ENCODE results near the gene CABP7.

The CABP7 gene

DNA sequence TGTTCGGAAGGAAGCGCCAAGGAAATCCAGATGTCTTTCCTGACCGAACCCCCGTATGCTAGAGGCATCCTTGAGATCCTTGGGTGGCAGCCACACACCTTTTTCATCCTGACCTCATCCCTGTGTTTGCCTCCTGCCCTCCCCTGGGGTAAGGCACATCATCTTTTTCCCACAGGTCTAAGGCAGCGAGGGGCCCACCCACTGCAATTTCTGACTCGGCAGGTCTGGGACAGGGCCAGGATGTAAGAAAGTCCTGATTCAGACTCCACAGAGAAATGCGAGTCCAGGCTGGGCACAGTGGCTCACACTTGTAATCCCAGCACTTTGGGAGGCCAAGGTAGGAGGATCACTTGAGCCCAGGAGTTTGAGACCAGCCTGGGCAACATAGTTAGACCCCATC lies 36.5 kb downstream of the CABP7 start:
- Histone ChIP-seq H3K4me1 (ENCODE audit: control insufficient read depth, insufficient read depth, low read depth, low read length) (peaks cover 2% of the 10 kb centered on the region), H4K8ac (ENCODE audit: low read length) (no peak overlapping the region)

DNA sequence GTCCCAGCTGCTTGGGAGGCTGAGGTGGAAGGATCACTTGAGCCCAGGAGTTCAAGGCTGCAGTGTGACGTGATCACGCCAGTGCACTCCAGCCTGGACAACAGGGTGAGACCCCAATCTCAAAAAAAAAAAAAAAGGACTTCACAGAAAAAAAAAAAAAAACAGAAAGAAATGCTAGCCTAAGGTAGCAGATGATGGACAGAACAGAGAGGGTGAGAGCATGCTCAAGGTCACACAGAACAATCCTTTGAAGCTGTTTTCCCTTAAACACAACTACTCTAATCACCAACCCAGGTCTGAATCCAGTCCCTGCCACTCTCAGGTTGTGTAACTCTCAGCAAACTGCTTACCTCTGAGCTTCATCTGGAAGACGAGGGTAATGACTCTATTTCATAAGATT lies 37.3 kb downstream of the CABP7 start:
- Histone ChIP-seq H3K9ac (ENCODE audit: low read length) (no peak overlapping the region), H2AFZ (ENCODE audit: low read depth, low read length) (no peak overlapping the region), H2BK5ac (ENCODE audit: low read depth, low read length, poor library complexity, severe bottlenecking) (no peak overlapping the region), H3K27ac (ENCODE audit: low read length, poor library complexity, severe bottlenecking) (no peak overlapping the region), H2BK120ac (ENCODE audit: low read depth, low read length) (no peak overlapping the region), H3K27me3 (ENCODE audit: control insufficient read depth in 1 of 2, insufficient read depth in 1 of 2, low read length in 2 of 2) (no peaks in the 10 kb centered on the region), H2BK12ac (ENCODE audit: low read length in 2 of 2) (no peak overlapping the region), H3K4me3 (ENCODE audit: insufficient read depth in 1 of 2, low read depth in 1 of 2, low read length in 2 of 2) (no peak overlapping the region), H3K14ac (ENCODE audit: low read length in 2 of 2) (no peak overlapping the region), H3K4ac (ENCODE audit: low read depth in 1 of 2, low read length in 2 of 2) (no peak overlapping the region), H3K36me3 (ENCODE audit: control insufficient read depth in 1 of 2, insufficient read depth in 2 of 2, low read depth in 1 of 2, low read length in 2 of 2) (peaks cover 4 to 18% of the 10 kb centered on the region in 2 experiments), H4K8ac (ENCODE audit: low read length) (no peak overlapping the region), H3K4me2 (ENCODE audit: low read length, poor library complexity, severe bottlenecking) (no peak overlapping the region), H3K9me3 (ENCODE audit: control insufficient read depth, low read length) (no peaks in the 10 kb centered on the region), H3K18ac (ENCODE audit: low read depth in 1 of 2, low read length in 2 of 2) (no peak overlapping the region), H2BK15ac (ENCODE audit: low read depth, poor library complexity, severe bottlenecking) (no peak overlapping the region), H3K4me1 (ENCODE audit: control insufficient read depth, insufficient read depth, low read depth, low read length) (peaks cover 2% of the 10 kb centered on the region), H3K23ac (ENCODE audit: low read length in 2 of 2) (no peak overlapping the region), H4K91ac (ENCODE audit: low read length) (no peak overlapping the region), H2AK5ac (ENCODE audit: low read length, severe bottlenecking) (no peak overlapping the region), H3K79me1 (replicated peaks; ENCODE audit: low read length, poor library complexity, severe bottlenecking) (peaks cover 12% of the 10 kb centered on the region)
- WGBS: 100% methylated on average over 1 of the region's 3 CpGs
- DNase-seq: no peak

More for the DNA sequence above, 36.5 kb downstream of the CABP7 start:
- H3K4me3 ChIP-seq (ENCODE audit: insufficient read depth in 1 of 2, low read depth in 1 of 2, low read length in 2 of 2): no peak overlapping the region
- H2BK5ac ChIP-seq (ENCODE audit: low read depth, low read length, poor library complexity, severe bottlenecking): no peak overlapping the region
- no peak overlapping the region for H3K27ac ChIP-seq (ENCODE audit: low read length, poor library complexity, severe bottlenecking)
- H2AFZ ChIP-seq (ENCODE audit: low read depth, low read length): no peak overlapping the region
- H2BK15ac ChIP-seq (ENCODE audit: low read depth, poor library complexity, severe bottlenecking): no peak overlapping the region
- H3K27me3 ChIP-seq (ENCODE audit: control insufficient read depth in 1 of 2, insufficient read depth in 1 of 2, low read length in 2 of 2): no peaks in the 10 kb centered on the region
- H3K79me1 ChIP-seq (replicated peaks; ENCODE audit: low read length, poor library complexity, severe bottlenecking): peaks cover 12% of the 10 kb centered on the region
- DNase-seq: no peak
- H2BK120ac ChIP-seq (ENCODE audit: low read depth, low read length): no peak overlapping the region
- no peaks in the 10 kb centered on the region for H3K9me3 ChIP-seq (ENCODE audit: control insufficient read depth, low read length)
- H2AK5ac ChIP-seq (ENCODE audit: low read length, severe bottlenecking): no peak overlapping the region
- no peak overlapping the region for H3K9ac ChIP-seq (ENCODE audit: low read length)
- H4K91ac ChIP-seq (ENCODE audit: low read length): no peak overlapping the region
- no peak overlapping the region for H3K4me2 ChIP-seq (ENCODE audit: low read length, poor library complexity, severe bottlenecking)
- H3K14ac ChIP-seq (ENCODE audit: low read length in 2 of 2): no peak overlapping the region
- H3K36me3 ChIP-seq (ENCODE audit: control insufficient read depth in 1 of 2, insufficient read depth in 2 of 2, low read depth in 1 of 2, low read length in 2 of 2): peaks cover 4 to 18% of the 10 kb centered on the region in 2 experiments
- H2BK12ac ChIP-seq (ENCODE audit: low read length in 2 of 2): no peak overlapping the region
- 87% methylated on average over 7 of the region's 7 CpGs for WGBS
- H3K4ac ChIP-seq (ENCODE audit: low read depth in 1 of 2, low read length in 2 of 2): no peak overlapping the region
- H3K18ac ChIP-seq (ENCODE audit: low read depth in 1 of 2, low read length in 2 of 2): no peak overlapping the region
- H3K23ac ChIP-seq (ENCODE audit: low read length in 2 of 2): no peak overlapping the region

DNA sequence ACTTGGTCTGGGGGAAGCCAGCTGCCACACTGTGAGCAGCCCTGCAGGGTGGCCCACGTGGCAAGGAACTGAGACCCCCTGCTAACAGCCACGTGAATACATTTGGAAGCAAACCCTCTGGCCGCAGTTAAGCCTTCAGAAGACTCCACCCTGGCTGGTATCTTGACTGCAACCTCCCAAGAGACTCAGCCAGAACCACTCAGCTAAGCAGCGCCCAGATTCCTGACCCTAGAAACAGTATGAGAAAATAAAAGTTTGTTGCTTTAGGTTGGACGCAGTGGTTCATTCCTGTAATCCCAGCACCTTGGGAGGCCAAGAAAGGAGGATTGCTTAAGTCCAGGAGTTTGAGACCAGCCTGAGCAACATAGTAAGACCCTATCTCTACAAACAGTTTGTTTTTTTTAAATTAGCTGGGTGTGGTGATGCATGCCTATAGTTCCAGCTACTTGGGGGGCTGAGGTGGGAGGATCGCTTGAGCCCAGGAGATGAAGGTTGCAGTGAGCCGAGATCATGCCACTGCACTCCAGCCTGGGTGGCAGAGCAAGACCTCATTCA lies 38.3 kb downstream of the CABP7 start:
- Histone ChIP-seq H3K4me2 (ENCODE audit: low read length, poor library complexity, severe bottlenecking) (no peak overlapping the region), H2BK5ac (ENCODE audit: low read depth, low read length, poor library complexity, severe bottlenecking) (no peak overlapping the region), H3K27ac (ENCODE audit: low read length, poor library complexity, severe bottlenecking) (no peak overlapping the region), H2AK5ac (ENCODE audit: low read length, severe bottlenecking) (no peak overlapping the region), H3K9me3 (ENCODE audit: control insufficient read depth, low read length) (no peaks in the 10 kb centered on the region), H3K9ac (ENCODE audit: low read length) (no peak overlapping the region), H3K4ac (ENCODE audit: low read depth in 1 of 2, low read length in 2 of 2) (no peak overlapping the region), H3K79me1 (replicated peaks; ENCODE audit: low read length, poor library complexity, severe bottlenecking) (peaks cover 9% of the 10 kb centered on the region), H4K91ac (ENCODE audit: low read length) (no peak overlapping the region), H2BK12ac (ENCODE audit: low read length in 2 of 2) (no peak overlapping the region), H3K14ac (ENCODE audit: low read length in 2 of 2) (no peak overlapping the region), H2BK120ac (ENCODE audit: low read depth, low read length) (no peak overlapping the region), H3K36me3 (ENCODE audit: control insufficient read depth in 1 of 2, insufficient read depth in 2 of 2, low read depth in 1 of 2, low read length in 2 of 2) (peaks cover 4 to 9% of the 10 kb centered on the region in 2 experiments), H2BK15ac (ENCODE audit: low read depth, poor library complexity, severe bottlenecking) (no peak overlapping the region), H4K8ac (ENCODE audit: low read length) (no peak overlapping the region), H3K23ac (ENCODE audit: low read length in 2 of 2) (no peak overlapping the region), H3K4me1 (ENCODE audit: control insufficient read depth, insufficient read depth, low read depth, low read length) (peaks cover 2% of the 10 kb centered on the region), H2AFZ (ENCODE audit: low read depth, low read length) (no peak overlapping the region), H3K18ac (ENCODE audit: low read depth in 1 of 2, low read length in 2 of 2) (no peak overlapping the region), H3K27me3 (ENCODE audit: control insufficient read depth in 1 of 2, insufficient read depth in 1 of 2, low read length in 2 of 2) (no peaks in the 10 kb centered on the region), H3K4me3 (ENCODE audit: insufficient read depth in 1 of 2, low read depth in 1 of 2, low read length in 2 of 2) (no peak overlapping the region)
- WGBS: 68% methylated on average over 5 of the region's 7 CpGs
- DNase-seq: no peak

DNA sequence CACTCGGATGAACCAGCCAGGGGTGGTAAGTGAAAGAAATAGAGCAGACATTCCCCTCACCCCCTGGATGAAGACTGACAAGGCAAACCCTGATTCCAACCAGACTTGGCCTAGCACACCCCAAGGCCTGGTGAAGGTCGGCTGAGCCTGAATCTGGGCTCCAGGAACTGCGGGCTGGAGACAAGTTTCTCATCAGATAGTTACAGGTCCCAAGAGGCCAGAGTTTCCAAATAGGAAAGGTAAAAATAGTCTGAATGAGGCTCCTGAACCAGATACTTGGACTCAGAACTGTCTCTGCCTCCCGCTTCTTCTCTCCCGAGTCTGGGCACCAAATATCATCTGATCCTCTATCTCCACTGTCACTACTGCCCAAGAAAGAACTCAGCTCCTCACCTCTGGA lies 39.2 kb downstream of the CABP7 start:
- no peak overlapping the region for H3K4me3 ChIP-seq (ENCODE audit: insufficient read depth in 1 of 2, low read depth in 1 of 2, low read length in 2 of 2)
- no peak overlapping the region for H3K14ac ChIP-seq (ENCODE audit: low read length in 2 of 2)
- peak overlapping the region in 1 of 2 experiments; percentile 52 for H3K23ac ChIP-seq (ENCODE audit: low read length in 2 of 2)
- no peak overlapping the region for H2BK5ac ChIP-seq (ENCODE audit: low read depth, low read length, poor library complexity, severe bottlenecking)
- H2AFZ ChIP-seq (ENCODE audit: low read depth, low read length): no peak overlapping the region
- H3K27ac ChIP-seq (ENCODE audit: low read length, poor library complexity, severe bottlenecking): no peak overlapping the region
- no peak overlapping the region for H3K18ac ChIP-seq (ENCODE audit: low read depth in 1 of 2, low read length in 2 of 2)
- no peaks in the 10 kb centered on the region for H3K9me3 ChIP-seq (ENCODE audit: control insufficient read depth, low read length)
- no peak overlapping the region for H2AK5ac ChIP-seq (ENCODE audit: low read length, severe bottlenecking)
- H2BK12ac ChIP-seq (ENCODE audit: low read length in 2 of 2): no peak overlapping the region
- no peak overlapping the region for H2BK120ac ChIP-seq (ENCODE audit: low read depth, low read length)
- DNase-seq: no peak
- H2BK15ac ChIP-seq (ENCODE audit: low read depth, poor library complexity, severe bottlenecking): peak overlapping the region; percentile 89
- H4K8ac ChIP-seq (ENCODE audit: low read length): no peak overlapping the region
- H3K4me2 ChIP-seq (ENCODE audit: low read length, poor library complexity, severe bottlenecking): no peak overlapping the region
- H3K4me1 ChIP-seq (ENCODE audit: control insufficient read depth, insufficient read depth, low read depth, low read length): peaks cover 2% of the 10 kb centered on the region
- H3K4ac ChIP-seq (ENCODE audit: low read depth in 1 of 2, low read length in 2 of 2): no peak overlapping the region
- no peaks in the 10 kb centered on the region for H3K27me3 ChIP-seq (ENCODE audit: control insufficient read depth in 1 of 2, insufficient read depth in 1 of 2, low read length in 2 of 2)
- H4K91ac ChIP-seq (ENCODE audit: low read length): no peak overlapping the region
- peaks cover 9% of the 10 kb centered on the region for H3K79me1 ChIP-seq (replicated peaks; ENCODE audit: low read length, poor library complexity, severe bottlenecking)
- H3K36me3 ChIP-seq (ENCODE audit: control insufficient read depth in 1 of 2, insufficient read depth in 2 of 2, low read depth in 1 of 2, low read length in 2 of 2): peaks cover under 1 to 4% of the 10 kb centered on the region in 2 experiments
- WGBS: 82% methylated on average over 4 of the region's 5 CpGs
- H3K9ac ChIP-seq (ENCODE audit: low read length): peak overlapping the region; percentile 15

Data from mesenchymal stem cell (in vitro differentiated cells and primary cell).